ENCODE results near the gene MBTPS1.

Gene MBTPS1

DNA sequence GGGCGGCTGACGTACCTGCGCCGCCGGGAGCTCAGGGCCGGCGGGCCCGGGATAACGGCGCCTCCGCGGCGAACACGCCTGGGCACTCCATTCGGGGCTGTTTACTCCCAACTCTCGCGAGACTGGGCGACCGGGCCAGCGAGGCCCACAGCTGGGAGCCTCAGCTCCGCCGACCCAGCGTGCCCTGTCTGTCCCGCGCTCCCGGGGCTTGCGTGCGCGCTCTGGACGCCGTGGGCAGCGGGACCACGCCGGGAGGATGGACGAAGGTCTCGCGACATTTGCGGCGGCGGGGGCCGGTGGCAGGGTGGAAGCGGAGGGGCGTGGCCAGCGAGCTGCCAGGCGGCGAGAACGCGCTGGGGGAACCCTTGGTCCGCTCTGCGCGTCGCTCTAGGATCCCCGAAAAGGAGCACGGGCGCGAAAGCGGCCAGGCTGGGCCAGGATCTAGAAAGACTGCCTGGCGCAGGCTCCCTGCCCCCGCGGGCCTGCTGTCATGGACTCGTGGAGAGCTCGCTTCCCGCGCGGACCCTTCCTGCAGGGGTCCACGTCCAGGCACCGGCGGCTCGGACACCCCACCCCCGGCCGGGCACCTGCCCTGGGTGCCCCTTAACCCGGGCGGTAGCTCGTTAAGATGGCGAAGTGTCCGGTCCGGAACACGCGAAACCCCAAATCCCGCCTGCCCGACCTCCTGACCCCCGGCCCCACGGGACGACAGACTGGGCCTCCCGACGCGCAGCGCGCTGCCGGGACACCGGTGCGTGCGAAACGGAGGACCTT, at the start of gene MBTPS1:
Gene MBTPS1 (minus strand): TSS at position 223 of the 774 bp plus-strand sequence. CDS start 15,159 bp downstream, outside the sequence.
- in situ Hi-C loops (cut with MboI; ENCODE audit: low sequenced_read_pairs): no loop called here

DNA sequence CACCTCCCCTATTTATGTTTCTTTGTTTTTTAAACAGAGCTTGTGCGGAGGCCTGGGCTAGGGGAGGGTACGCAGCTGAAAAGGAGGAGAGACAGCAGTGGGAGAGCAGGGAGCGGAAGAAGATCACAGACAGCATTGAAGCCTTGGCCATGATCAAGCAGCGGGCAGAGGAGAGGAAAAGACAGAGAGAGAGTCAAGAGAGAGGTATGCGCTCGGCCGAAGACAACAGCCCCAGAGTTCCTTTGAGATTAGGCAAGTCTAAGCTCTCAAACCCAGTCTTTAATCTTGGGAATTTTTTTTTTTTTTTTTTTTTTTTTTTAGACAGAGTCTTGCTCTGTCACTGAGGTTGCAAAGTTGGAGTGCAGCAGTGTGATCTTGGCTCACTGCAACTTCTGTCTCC, 49.0 kb upstream of the MBTPS1 start:
- in situ Hi-C loops (cut with MboI; ENCODE audit: low sequenced_read_pairs): no loop called here

DNA sequence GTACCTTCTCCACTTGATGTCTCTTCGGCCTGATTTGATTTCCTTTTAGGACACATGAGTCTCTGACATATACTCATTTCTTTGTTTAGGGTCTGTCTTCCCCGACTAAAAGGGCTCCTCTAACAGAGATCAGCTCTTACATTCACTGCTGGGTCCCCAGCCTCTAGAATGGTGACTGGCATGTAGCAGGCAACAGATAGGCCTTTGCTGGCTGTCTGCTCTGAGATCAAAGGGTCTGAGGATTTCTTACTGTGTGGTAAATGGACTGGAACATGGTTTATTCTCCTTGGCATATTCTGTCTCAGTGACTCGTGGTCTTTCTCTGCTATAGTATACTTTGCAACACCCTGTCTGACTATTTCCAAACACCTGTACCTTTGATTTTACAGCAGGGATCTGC, 45.1 kb upstream of the MBTPS1 start:
- in situ Hi-C loops (cut with MboI; ENCODE audit: low sequenced_read_pairs): no loop called here

DNA sequence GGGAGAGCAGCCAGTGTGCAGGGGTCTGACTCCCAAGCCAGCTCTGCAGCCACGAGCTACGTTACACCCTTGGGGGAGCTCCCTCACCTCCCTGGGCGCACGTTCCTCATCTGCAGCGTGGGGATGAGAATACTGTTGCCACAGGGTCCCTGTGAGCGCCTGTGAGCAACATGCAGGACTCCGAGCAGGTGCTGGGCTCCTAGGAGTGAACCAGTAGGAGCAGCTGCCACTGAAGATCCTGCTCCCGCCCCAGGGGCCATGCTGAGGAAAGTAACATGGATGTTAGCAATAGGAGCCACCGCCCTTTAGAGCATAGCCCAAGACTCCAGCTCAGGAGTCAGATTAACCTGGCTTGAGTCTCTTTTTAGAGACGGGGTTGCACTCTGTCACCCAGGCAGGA, 44.3 kb upstream of the MBTPS1 start:
- in situ Hi-C loops (cut with MboI; ENCODE audit: low sequenced_read_pairs): no loop called here

DNA sequence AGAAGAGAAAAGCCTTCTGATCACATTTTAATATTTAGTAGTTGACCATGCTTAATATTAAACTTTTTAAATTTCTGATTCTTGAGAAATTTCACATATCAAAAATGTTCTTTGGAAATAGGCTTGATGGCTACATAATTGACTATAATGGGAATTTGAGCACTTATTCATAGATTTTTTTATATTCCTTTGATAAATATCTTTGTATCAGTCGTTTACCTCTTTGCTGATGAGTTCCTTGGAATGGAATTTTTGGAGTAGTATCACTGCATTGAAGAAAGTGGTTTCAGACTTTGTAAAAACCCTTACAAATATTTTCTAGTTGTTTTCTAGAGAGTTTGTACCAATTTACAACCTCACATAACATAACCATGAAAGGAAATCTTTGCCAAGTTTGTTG, 43.1 kb upstream of the MBTPS1 start:
- in situ Hi-C loops (cut with MboI; ENCODE audit: low sequenced_read_pairs): no loop called here

DNA sequence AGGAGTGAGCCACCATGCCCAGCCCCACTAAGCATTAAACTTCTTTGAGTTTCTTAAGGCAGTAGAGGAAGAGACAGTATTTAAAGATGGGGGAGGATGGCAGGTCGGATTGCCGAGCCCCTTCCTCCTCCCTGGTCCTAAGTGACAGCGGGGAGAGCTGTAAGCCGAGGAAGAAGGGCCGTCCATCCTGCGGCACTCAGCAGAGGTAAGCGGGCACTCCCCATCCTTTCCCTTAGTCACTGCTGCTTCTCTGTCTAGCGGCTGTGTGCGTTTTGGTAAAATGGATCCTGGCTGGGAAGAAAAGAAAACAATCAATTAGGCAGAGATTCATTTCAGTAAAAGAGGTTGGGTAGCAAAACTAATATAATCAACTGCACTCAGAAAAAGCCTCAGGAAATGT, 42.3 kb upstream of the MBTPS1 start:
- in situ Hi-C loops (cut with MboI; ENCODE audit: low sequenced_read_pairs): no loop called here

DNA sequence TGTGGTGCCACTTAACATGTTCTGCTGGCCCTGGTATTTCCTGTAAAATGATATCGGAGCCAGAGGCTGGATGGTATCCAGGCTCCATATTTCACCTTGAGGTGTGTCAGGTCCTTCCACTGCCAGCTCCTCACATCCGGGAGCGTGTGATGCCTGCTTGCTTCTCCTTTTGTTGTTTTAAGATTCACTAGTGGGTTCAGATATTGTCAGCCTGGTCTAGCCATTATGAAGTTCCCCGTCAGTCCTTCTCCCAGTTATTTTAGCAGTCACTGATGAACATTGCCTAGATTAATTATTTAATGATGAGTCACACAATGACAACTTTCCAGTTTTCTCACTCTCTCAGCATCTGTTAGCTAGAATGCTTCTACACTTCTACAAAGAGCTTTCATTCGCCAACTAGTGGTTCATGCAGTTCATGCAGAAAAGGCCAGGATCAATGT, 39.6 kb upstream of the MBTPS1 start:
- in situ Hi-C loops (cut with MboI; ENCODE audit: low sequenced_read_pairs): no loop called here

DNA sequence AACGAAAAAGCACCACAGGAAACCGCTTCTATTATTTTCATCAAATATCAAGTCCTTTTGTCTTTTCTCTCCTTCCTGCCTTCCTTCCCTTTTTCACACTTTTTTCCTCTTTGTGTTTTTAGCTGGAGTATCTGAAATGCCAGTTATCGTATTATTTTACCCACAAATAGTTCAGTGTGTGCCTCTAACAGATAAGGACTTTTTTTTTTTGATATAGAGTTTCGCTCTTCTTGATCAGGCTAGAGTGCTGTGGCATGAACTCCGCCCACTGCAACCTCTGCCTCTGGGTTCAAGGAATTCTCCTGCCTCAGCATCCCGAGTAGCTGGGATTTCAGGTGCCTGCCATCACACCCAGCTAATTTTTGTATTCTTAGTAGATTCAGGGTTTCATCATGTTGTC, 39.0 kb upstream of the MBTPS1 start:
- in situ Hi-C loops (cut with MboI; ENCODE audit: low sequenced_read_pairs): no loop called here

DNA sequence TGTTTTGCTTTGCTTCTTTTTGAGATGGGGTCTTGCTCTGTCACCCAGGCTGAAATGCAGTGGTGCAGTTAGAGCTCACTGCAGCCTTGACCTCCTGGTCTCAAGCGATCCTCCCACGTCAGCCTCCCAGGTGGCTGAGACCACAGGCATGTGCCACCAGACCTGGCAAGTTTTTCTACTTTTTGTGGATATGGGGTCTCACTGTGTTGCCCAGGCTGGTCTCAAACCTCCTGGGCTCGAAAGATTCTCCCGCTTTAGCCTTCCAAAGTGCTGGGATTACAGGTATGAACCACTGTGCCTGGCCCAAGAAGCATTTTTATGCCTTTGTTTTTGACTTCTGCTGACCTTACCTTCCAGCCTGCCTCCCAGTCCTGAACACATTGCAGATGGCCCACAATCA, 38.5 kb upstream of the MBTPS1 start:
- in situ Hi-C loops (cut with MboI; ENCODE audit: low sequenced_read_pairs): no loop called here

DNA sequence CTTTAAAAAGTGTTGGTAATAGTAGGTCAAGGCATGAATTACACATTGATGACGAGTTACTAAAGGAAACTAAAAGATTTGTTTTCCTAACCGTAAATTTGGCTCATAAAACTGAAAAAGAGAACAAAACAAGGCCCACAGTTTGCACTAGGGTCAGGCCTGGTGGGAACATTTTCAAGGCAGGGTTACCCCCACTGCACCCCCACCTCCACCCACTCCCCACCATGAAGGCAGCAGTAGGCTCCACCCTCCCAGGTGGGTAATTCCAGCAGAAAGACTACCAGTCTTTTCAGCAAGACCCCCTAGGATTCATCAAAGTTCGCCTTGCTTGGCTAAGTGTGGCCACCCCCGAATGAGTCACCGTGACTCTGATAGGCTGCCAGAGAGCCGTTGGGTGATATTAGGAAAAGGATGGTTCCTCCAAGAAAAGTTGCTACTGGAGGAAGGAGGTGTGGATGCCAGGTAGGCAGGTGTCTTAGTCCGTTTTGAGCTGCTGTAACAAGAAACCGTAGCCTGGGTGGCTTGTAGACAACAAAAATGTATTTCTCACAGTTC, 37.0 kb upstream of the MBTPS1 start:
- in situ Hi-C loops (cut with MboI; ENCODE audit: low sequenced_read_pairs): no loop called here

DNA sequence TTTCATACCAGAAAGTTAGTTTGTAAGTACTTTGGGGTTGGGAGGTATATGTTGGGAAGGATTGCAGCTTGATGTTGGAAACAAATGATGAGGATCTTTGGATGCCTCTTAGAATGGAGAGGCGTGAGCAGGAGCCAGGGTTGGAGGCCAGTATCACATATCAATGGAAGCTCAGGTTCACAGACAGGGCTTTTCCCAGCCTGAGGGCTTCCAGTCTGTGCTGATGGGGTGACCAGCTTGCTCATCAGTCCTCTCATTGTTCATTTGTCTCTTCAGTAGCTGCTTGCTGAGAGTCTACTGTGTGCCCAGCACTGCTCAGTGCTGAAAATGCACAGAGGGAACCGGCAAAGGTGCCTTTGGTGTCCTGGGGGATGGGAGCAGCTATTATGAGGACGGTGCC, 34.2 kb upstream of the MBTPS1 start:
- in situ Hi-C loops (cut with MboI; ENCODE audit: low sequenced_read_pairs): no loop called here

DNA sequence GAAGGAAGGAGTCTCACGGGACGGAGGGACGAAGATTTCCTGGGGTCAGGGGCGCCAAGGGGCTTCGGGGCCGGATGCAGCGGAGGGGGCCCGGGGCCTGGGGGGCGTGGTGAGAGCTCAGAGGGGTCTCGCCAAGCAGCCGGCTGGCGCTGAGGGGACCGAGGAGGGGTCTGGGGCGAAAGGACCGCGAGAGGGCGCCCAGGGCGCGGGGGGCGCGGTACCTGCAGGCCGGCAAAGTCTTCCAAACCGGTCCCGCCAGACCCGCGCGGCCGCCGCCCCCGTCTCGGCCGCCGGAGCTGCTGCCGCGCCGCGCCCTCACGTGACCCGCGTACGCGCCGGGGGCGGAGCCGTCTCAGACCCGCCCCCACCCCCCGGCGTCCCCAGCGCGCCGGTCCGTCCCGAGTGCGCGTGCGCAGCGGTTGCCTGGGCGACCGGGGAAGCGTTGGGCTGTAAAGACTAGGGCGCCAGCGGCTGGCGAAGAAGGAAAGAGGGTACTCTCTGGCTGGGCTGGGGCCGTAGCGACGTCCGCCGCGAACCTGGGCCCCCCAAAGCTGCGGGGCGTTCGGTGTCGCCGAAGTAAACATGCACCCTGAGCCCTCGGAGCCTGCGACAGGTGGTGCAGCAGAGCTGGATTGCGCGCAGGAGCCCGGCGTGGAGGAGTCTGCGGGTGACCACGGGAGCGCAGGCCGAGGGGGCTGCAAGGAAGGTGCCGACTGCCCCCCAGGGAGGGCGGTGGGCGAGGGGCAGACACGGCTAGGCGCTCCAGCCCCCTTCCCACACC, 28.3 kb upstream of the MBTPS1 start, which contains the start of the genes DNAAF1 and HSDL1:
Gene DNAAF1 (plus strand): TSS at position 450 of the 781 bp plus-strand sequence. CDS start 133 bp downstream, at position 583.
Gene HSDL1 (minus strand): TSS at position 319 of the 781 bp plus-strand sequence. CDS start 13,856 bp downstream, outside the sequence.
- in situ Hi-C loops (cut with MboI; ENCODE audit: low sequenced_read_pairs): no loop called here

DNA sequence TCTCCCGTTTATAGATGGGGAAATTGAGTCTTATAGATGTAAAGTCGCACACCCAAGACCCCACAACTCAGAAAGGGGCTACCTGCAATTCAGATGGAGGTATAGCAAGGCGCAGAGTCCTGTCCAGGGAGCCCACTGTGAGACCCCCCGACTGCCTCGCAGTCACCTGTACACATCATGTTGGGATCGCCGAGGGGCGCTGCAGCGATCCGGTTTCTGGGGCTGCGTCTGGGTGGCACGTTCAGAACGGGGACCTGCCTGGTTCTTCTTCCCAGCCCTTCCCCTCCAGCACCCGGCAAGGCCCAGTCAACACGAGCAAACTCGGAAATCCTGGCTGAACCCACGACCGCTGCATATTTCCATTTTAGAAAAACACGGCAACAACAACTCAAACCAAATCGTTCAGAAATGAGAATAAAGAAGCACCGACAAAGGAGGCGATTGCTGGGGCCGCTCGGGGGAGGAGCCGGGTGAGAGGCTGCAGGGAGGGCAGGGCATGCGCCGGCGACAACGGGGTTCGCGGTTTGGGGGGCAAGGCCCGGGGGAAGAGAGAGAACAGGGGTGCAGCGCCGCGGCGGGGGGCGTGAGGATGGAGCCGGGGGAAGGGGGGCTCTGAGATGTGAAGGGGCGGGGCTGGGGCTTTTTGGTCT, 27.6 kb upstream of the MBTPS1 start:
- in situ Hi-C loops (cut with MboI; ENCODE audit: low sequenced_read_pairs): no loop called here

DNA sequence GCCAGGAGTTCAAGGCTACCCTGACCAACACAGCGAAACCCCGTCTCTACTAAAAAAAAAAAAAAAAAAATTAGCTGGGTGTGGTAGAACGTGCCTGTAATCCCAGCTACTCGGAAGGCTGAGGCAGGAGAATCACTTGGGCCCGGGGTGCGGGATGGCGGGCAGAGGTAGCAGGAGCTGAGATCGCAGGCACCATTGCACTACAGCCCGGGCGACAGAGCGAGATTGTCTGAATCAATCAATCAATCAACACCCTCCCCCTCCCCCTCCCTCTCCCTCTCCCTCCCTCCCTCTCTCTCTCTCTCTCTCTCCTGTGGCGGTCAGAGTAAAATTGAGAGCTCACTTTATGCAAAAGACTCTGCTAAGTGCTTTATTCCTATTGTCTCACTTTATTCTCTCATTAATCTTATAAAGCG, 27.1 kb upstream of the MBTPS1 start:
- in situ Hi-C loops (cut with MboI; ENCODE audit: low sequenced_read_pairs): no loop called here

DNA sequence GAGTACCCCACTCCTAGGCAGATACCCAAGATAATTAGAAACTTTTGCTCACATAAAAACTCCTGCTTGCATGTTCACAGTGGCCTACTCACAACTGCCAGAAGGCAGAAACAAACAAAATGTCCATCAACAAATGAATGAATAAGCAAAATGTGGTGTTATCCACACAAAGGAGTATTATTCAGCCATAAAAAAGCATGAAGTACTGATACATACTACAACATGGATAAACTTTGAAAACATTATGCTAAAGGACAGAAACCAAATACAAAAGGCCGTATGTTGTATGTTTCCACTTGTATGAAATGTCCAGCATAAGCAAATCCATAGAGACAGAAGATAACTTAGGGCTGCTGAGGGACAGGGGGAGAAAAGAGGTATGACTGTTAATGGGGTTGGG, 26.3 kb upstream of the MBTPS1 start:
- in situ Hi-C loops (cut with MboI; ENCODE audit: low sequenced_read_pairs): no loop called here

DNA sequence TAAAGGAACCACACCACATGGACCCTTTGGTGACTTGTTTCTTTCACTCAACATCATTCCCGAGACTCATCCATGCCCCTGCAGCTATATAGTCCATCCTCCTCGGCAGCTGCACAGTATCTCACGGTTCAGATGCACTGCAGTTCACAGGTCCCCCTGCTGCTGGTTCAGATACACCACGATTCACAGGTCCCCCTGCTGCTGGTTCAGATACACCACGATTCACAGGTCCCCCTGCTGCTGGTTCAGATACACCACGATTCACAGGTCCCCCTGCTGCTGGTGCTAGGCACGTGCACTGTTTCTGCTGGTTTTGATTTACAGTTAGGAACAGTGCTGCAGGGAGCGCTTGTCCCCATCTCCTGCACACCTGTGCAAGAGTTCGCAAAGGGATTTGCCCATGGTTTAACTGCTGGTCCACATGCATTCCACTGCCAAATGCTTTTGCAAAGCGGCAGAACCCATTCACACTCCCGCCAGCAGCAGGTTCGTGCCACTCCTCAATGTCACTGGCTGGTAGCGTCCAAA, 24.5 kb upstream of the MBTPS1 start:
- in situ Hi-C loops (cut with MboI; ENCODE audit: low sequenced_read_pairs): no loop called here

DNA sequence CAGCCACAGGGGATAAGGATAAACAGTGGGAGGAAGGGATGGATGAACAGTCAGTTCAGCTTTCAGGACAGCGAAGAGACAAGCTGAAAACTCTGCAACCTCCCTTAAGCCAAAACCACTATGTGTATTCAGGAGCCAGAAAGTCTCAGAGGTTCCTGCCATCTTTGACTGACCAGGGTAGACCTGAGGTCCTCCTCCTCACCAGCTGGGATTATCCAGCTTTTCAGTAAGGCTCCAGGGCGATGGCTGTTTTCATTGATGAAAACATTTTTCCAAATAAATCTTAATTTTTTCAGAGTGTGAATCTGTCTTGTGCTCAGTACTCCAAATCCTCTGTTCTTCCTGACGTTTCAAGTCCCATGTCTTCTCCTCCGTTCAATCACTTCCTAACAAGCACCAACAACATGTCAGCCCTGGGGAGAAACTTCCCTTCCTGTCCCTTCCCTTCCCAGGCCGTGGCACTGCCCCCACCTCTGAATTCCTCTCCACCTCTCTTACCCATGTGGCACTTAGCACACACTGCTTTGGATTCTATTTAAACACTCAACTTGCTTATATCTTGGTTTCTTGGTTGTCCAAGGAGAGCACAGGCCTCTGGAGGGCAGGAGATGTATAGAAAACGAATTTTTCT, 23.0 kb upstream of the MBTPS1 start:
- in situ Hi-C loops (cut with MboI; ENCODE audit: low sequenced_read_pairs): no loop called here

DNA sequence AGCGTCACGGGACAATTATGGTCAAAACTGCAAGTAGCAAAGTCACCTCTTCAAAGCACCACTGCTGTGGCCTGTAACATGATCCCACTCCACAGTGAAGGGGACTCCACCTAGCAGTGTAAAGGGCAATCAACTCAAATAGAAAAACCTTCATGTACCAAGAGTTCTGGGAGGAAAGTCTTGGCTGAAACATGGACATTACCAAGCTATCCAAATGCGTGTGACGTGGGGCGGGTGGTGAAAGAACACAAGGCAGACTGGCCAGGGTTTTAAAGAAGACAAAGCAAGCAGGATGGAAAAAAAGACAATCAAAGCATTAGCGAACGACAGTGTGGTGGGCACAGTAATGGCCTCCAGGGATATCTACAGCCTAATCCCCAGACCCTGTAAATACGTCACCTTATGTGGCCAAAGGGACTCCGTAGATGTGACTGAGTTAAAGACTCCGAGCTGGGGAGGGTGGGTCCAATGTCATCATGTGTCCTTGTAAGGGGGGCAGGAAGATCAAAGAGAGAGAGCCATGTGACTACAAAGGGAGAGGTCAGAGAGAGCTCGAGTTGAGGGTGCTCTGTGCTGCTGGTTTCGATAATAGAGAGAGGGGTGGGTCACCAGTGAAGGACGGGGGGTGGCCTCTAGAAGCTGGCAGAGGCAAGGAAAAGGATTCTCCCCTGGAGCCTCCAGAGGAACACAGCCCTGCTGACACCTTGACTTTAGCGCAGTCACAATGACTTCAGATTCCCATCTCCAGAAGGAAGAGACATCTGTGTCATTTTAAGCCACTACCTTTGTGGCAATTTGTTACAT, 22.3 kb upstream of the MBTPS1 start:
- in situ Hi-C loops (cut with MboI; ENCODE audit: low sequenced_read_pairs): no loop called here

DNA sequence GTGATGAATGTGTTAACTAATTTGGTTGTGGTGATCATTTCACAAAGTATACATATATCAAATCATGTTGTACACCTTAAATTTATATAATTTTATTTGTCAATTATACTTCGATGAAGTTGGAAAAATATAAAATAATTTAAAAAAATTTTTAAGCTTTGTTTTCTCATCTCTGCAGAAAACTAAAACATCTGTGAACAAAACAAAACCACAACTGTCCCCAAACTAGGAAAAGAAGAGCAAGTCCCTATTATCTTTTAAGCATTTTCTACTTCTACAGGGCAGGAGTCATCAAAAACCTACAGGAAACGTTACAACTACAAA, 21.7 kb upstream of the MBTPS1 start:
- in situ Hi-C loops (cut with MboI; ENCODE audit: low sequenced_read_pairs): no loop called here
